Thyroid gland (tissue), 4 donors: Measurements from ENCODE around the gene RHBDD2. TPM values are rescaled to one million over a fixed set of nuclear protein-coding genes. Genes with fewer than 3 reads are reported as not detected.
A peak's percentile ranks its signal among the peaks of the same experiment; 100 is the strongest.

Source experiments
- DNase-seq, 2 donors: peaks; one replicate each; pipeline ENCODE4 v3.0.0-alpha.2; 2019
- H3K27ac ChIP-seq, 3 donors: fragments of 200-600 bp; sonication (generic); 1 replicate in 2 of 3; 2 replicates in 1 of 3; pipeline ENCODE4 v1.5.1; 2016 to 2019; ENCODE audit warnings: mild to moderate bottlenecking in 1 of 3, moderate library complexity in 1 of 3
- H3K27me3 ChIP-seq: fragments of 200-600 bp; sonication (generic); one replicate; pipeline ENCODE4 v1.5.1; 2019
- H3K36me3 ChIP-seq, 2 donors: fragments of 200-600 bp; sonication (generic); one replicate each; pipeline ENCODE4 v1.5.1; 2016 to 2019
- H3K4me1 ChIP-seq, 2 donors: fragments of 200-600 bp; sonication (generic); one replicate each; pipeline ENCODE4 v1.5.1; 2017 to 2019
- H3K4me3 ChIP-seq, 3 donors: fragments of 200-600 bp; sonication (generic); replicated peaks in 1 of 3; 1 replicate in 2 of 3; 2 replicates in 1 of 3; pipeline ENCODE4 v1.5.1; 2016; ENCODE audit warnings: mild to moderate bottlenecking in 1 of 3
- H3K9me3 ChIP-seq: fragments of 200-600 bp; sonication (generic); one replicate; pipeline ENCODE4 v1.5.1; 2017
- CTCF ChIP-seq, 6 experiments: fragments of 200-600 bp in 3 of 6; fragments of 450-650 bp in 3 of 6; sonication (generic) in 3 of 6; IDR thresholded peaks; one replicate each; pipeline ENCODE4 v1.5.1; 2016 to 2019; ENCODE audit warnings: antibody characterized with exemption in 6 of 6, mild to moderate bottlenecking in 2 of 6, inconsistent platforms in 1 of 6, moderate library complexity in 1 of 6
- POLR2A ChIP-seq, 2 donors: fragments of 450-650 bp; IDR thresholded peaks; one replicate each; pipeline ENCODE4 v1.6.1; 2017; ENCODE audit warnings: antibody characterized with exemption in 2 of 2, mild to moderate bottlenecking in 2 of 2, moderate library complexity in 1 of 2
- WGBS, 2 donors: methylation state at CpG; one replicate each; pipeline ENCODE4 v1.1.5; 2017; 5-methylcytosine and 5-hydroxymethylcytosine counted together
- intact Hi-C: fragments of 100-400 bp; cut with DNase I; formaldehyde crosslinking; loops from one replicate; pipeline ENCODE4 v1.15.1; 2023
- total RNA-seq, 4 donors: library from RNA; depleted of rRNA; stranded (reverse); fragments of >200 nt; gene quantifications; one replicate each; pipeline ENCODE4 v1.2.3, GENCODE V29; 2016

RHBDD2 gene
- total RNA-seq, 4 donors from 2014 or later: 68.9 to 170 (median 129) TPM

GRCh38 chr7:75915416-75916156 is 36.8 kb downstream of the RHBDD2 start:
- peak overlapping the region; percentile 45 to 100 (median 86) for H3K4me3 ChIP-seq
- TF ChIP-seq CTCF (IDR thresholded peaks at IDR 0.05) (no peak), POLR2A (IDR thresholded peaks at IDR 0.05) (peak in 1 of 2 donors; percentile 63)
- no peaks in the 10 kb centered on the region for H3K9me3 ChIP-seq
- H3K27ac ChIP-seq: peak overlapping the region; percentile 81 to 98 (median 94)
- H3K36me3 ChIP-seq: no peaks in the 10 kb centered on the region
- no peaks in the 10 kb centered on the region for H3K27me3 ChIP-seq
- WGBS, 2 donors: 2 to 3% methylated on average over 12 to 14 of the region's 32 CpGs
- peaks cover 39 to 53% of the 10 kb centered on the region in 2 donors for H3K4me1 ChIP-seq
- intact Hi-C loops: loop anchor here (5.0 kb wide), 1 partner anchor 77 kb away; the partner anchor contains the start of gene TMEM120A
- peak; percentile 67 to 74 for DNase-seq

- intact Hi-C loops: loop anchor here (5.0 kb wide), 1 partner anchor 76 kb away; the partner anchor contains the start of gene TMEM120A
- Histone ChIP-seq H3K36me3 (no peaks in the 10 kb centered on the region), H3K9me3 (no peaks in the 10 kb centered on the region), H3K4me1 (peaks cover 46 to 60% of the 10 kb centered on the region in 2 donors), H3K27me3 (no peaks in the 10 kb centered on the region), H3K27ac (peak overlapping the region; percentile 81 to 98 (median 94)), H3K4me3 (peak overlapping the region in 2 of 3 donors; percentile 45 to 86)
- TF ChIP-seq CTCF (IDR thresholded peaks at IDR 0.05) (no peak), POLR2A (IDR thresholded peaks at IDR 0.05) (no peak)
- 44 to 48% methylated on average over 5 of the region's 5 CpGs for WGBS, 2 donors
- no peak for DNase-seq
Measured at GRCh38 chr7:75916259-75916658, 37.4 kb downstream of the RHBDD2 start.

GRCh38 chr7:75916685-75917634 is 38.1 kb downstream of the RHBDD2 start:
- Histone ChIP-seq H3K9me3 (no peaks in the 10 kb centered on the region), H3K4me1 (peaks cover 53 to 67% of the 10 kb centered on the region in 2 donors), H3K4me3 (peak overlapping the region in 1 of 3 donors; percentile 86), H3K36me3 (no peaks in the 10 kb centered on the region), H3K27me3 (no peaks in the 10 kb centered on the region), H3K27ac (peak overlapping the region; percentile 81 to 98 (median 94))
- WGBS, 2 donors: 49 to 53% methylated on average over 11 of the region's 11 CpGs
- no peak for TF ChIP-seq POLR2A (IDR thresholded peaks at IDR 0.05)
- TF ChIP-seq CTCF (IDR thresholded peaks at IDR 0.05): no peak
- peak; percentile 76 for DNase-seq
- intact Hi-C loops: loop anchor here (5.0 kb wide), 1 partner anchor 75 kb away; the partner anchor contains the start of gene TMEM120A

GRCh38 chr7:75920431-75921161 is 41.8 kb downstream of the RHBDD2 start:
- peak overlapping the region; percentile 83 to 98 (median 94) for H3K27ac ChIP-seq
- peak in 1 of 2 donors; percentile 60 for TF ChIP-seq POLR2A (IDR thresholded peaks at IDR 0.05)
- TF ChIP-seq CTCF (IDR thresholded peaks at IDR 0.05): no peak
- WGBS, 2 donors: 58 to 67% methylated on average over 17 to 19 of the region's 19 CpGs
- DNase-seq: peak; percentile 73 to 79
- no peaks in the 10 kb centered on the region for H3K36me3 ChIP-seq
- H3K9me3 ChIP-seq: no peaks in the 10 kb centered on the region
- no peaks in the 10 kb centered on the region for H3K27me3 ChIP-seq
- intact Hi-C loops: no loop called here
- H3K4me3 ChIP-seq: no peak overlapping the region
- peaks cover 84 to 97% of the 10 kb centered on the region in 2 donors for H3K4me1 ChIP-seq
